Stomach (tissue), 9 donors: ENCODE measurements around the gene SUSD6. TPM values are rescaled to one million over a fixed set of nuclear protein-coding genes. Genes with fewer than 3 reads are reported as not detected.
"Not testable (repeated sequence)": the region's sequence is repeated elsewhere in the genome, so short reads cannot be mapped to it uniquely, and the experiment has no call there.

Experiments used
- DNase-seq, 2 donors: peaks; one replicate each; pipeline versions ENCODE4 v3.0.0 to v3.0.0-alpha.2; 2013 to 2019
- H3K27ac ChIP-seq, 5 donors: fragments of 200-600 bp in 4 of 5; sonication (generic) in 4 of 5; one replicate each; pipeline ENCODE4 v1.5.1; 2013 to 2019; ENCODE audit warnings: mild to moderate bottlenecking in 1 of 5, moderate library complexity in 1 of 5
- H3K27me3 ChIP-seq, 3 donors: fragments of 200-600 bp; sonication (generic); one replicate each; pipeline ENCODE4 v1.5.1; 2017 to 2019; ENCODE audit warnings: mixed run types in 1 of 3
- H3K36me3 ChIP-seq, 4 donors: fragments of 200-600 bp; sonication (generic); 1 replicate in 3 of 4; 2 replicates in 1 of 4; pipeline ENCODE4 v1.5.1; 2016 to 2019
- H3K4me1 ChIP-seq, 4 donors: fragments of 200-600 bp; sonication (generic); one replicate each; pipeline ENCODE4 v1.5.1; 2016 to 2019
- H3K4me3 ChIP-seq, 4 donors: fragments of 200-600 bp; sonication (generic) in 3 of 4; one replicate each; pipeline ENCODE4 v1.5.1; 2016 to 2019; ENCODE audit warnings: mild to moderate bottlenecking in 1 of 4
- H3K9me3 ChIP-seq, 4 donors: fragments of 200-600 bp; sonication (generic); one replicate each; pipeline ENCODE4 v1.5.1; 2016 to 2019
- CTCF ChIP-seq, 7 experiments: fragments of 450-650 bp in 4 of 7; fragments of 200-600 bp in 3 of 7; sonication (generic) in 3 of 7; IDR thresholded peaks; one replicate each; pipeline ENCODE4 v1.5.1; 2016 to 2019; ENCODE audit warnings: antibody characterized with exemption in 7 of 7, control low read depth in 2 of 7, mild to moderate bottlenecking in 1 of 7
- EP300 ChIP-seq: sonication (generic); formaldehyde crosslinking; IDR thresholded peaks from one replicate; pipeline ENCODE4 v1.6.1; 2017; ENCODE audit warnings: antibody characterized with exemption
- POLR2A ChIP-seq, 4 donors: fragments of 450-650 bp; IDR thresholded peaks; one replicate each; pipeline ENCODE4 v1.6.1; 2016; ENCODE audit warnings: antibody characterized with exemption in 4 of 4, control low read depth in 2 of 4, mild to moderate bottlenecking in 1 of 4, moderate library complexity in 1 of 4
- POLR2AphosphoS5 ChIP-seq, 3 donors: sonication (generic); formaldehyde crosslinking; IDR thresholded peaks; one replicate each; pipeline ENCODE4 v1.6.1; 2016; ENCODE audit warnings: antibody characterized with exemption in 3 of 3
- WGBS, 5 donors: extraction: QIAGEN DNeasy Blood & Tissue Kit in 3 of 5; methylation state at CpG; one replicate each; pipeline versions ENCODE4 v1.1.5 to v1.1.7; 2013 to 2018; 5-methylcytosine and 5-hydroxymethylcytosine counted together
- intact Hi-C: fragments of 100-400 bp; cut with DNase I; formaldehyde crosslinking; loops from one replicate; pipeline ENCODE4 v1.15.1; 2023; ENCODE audit warnings: low total_unique reads
- polyA plus RNA-seq, 3 donors: library from polyadenylated mRNA; stranded (reverse); fragments of 200-250 nt; gene quantifications; one replicate each; pipeline ENCODE4 v1.2.3, GENCODE V29; 2013
- total RNA-seq, 5 donors: library from RNA; depleted of rRNA; stranded (reverse); fragments of >200 nt; gene quantifications; one replicate each; pipeline versions ENCODE4 v1.1.0 to v1.2.3, GENCODE V29; 2014 to 2016
- donor health status: healthy with polysubstance abuse.
- donor health status: Bipolar disorder and iron deficiency.
- donor health status: healthy.

SUSD6 gene
- total and polyA plus RNA-seq, 8 donors, result 4.9 to 39.0 (median 24.7) TPM

DNA sequence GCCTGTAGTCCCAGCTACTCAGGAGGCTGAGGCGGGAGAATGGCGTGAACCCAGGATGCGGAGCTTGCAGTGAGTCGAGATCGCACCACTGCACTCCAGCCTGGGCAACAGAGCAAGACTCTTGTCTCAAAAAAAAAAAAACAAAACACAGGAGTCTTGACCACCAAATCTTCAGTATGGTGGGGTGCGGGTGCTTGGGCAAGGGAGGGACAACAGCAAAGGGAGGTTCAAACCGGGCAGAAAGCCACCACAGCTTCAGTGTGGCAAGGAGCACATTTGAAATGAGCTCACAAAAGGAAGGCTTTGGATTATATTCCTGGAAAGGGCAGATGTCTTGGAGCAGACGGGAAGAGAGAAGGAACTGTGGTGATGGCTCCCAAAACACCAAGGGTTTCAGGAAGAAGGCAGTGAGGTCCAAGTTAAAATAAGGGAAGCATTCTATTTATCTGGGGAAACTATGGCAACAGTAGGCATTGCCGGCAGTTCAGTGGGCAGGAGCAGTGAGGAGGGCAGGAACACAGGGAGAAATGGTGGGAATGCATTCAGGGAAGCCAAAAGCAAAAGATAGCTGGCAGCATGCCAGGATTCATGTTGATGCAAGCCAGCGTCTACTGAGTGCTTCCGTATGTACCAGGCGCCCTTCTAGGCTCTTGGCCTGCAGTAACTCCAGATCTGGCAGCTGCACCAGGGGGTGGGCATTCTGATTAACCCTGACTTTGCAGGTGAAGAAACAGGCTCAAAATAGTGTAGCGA, 104.5 kb downstream of the SUSD6 start:
- intact Hi-C loops, result no loop called here
- Histone ChIP-seq H3K27ac (peak overlapping the region in 4 of 5 donors; percentile 49 to 71 (median 66)), H3K27me3 (no peaks in the 10 kb centered on the region), H3K4me1 (peaks cover 48 to 86% (median 73%) of the 10 kb centered on the region in 4 donors), H3K9me3 (no peaks in the 10 kb centered on the region), H3K36me3 (peaks cover 0 to 20% (median 11%) of the 10 kb centered on the region in 4 donors), H3K4me3 (no peak overlapping the region)
- peak; percentile 73 to 92 for DNase-seq
- WGBS, 5 donors, result 53 to 66% (median 63%) methylated on average over 13 of the region's 13 CpGs
- TF ChIP-seq CTCF (IDR thresholded peaks at IDR 0.05), result no peak
- peak; percentile 50 to 58 (median 53) for TF ChIP-seq POLR2AphosphoS5 (IDR thresholded peaks at IDR 0.05)
- TF ChIP-seq EP300, result peak; percentile 12
- TF ChIP-seq POLR2A (IDR thresholded peaks at IDR 0.05), result no peak

- H3K9me3 ChIP-seq, result no peaks in the 10 kb centered on the region
- no peaks in the 10 kb centered on the region for H3K27me3 ChIP-seq
- WGBS, 5 donors, result 63 to 78% (median 71%) methylated on average over 5 of the region's 5 CpGs
- H3K36me3 ChIP-seq, result peaks cover 0 to 12% (median 5%) of the 10 kb centered on the region in 4 donors
- H3K4me1 ChIP-seq, result peaks cover 43 to 79% (median 65%) of the 10 kb centered on the region in 4 donors
- TF ChIP-seq CTCF (IDR thresholded peaks at IDR 0.05), result no peak
- no peak for TF ChIP-seq EP300
- no peak for TF ChIP-seq POLR2A (IDR thresholded peaks at IDR 0.05)
- no peak for TF ChIP-seq POLR2AphosphoS5 (IDR thresholded peaks at IDR 0.05)
- DNase-seq, result no peak
- peak overlapping the region; percentile 15 to 71 (median 66) for H3K27ac ChIP-seq
- intact Hi-C loops, result no loop called here
- no peak overlapping the region for H3K4me3 ChIP-seq
Measured at GRCh38 chr14:69716478-69717187, 105.2 kb downstream of the SUSD6 start.

GRCh38 chr14:69718614-69719013, 107.2 kb downstream of the SUSD6 start:
- intact Hi-C loops, H3K4me3 ChIP-seq, H3K27me3 ChIP-seq, H3K9me3 ChIP-seq, H3K36me3 ChIP-seq, DNase-seq: not testable (repeated sequence)
- peaks cover 24 to 59% (median 45%) of the 10 kb centered on the region in 4 donors for H3K4me1 ChIP-seq
- H3K27ac ChIP-seq, result peak overlapping the region in 3 of 5 donors; percentile 39 to 76 (median 64)
- WGBS, 5 donors, result 78 to 89% (median 87%) methylated on average over 2 of the region's 2 CpGs

DNA sequence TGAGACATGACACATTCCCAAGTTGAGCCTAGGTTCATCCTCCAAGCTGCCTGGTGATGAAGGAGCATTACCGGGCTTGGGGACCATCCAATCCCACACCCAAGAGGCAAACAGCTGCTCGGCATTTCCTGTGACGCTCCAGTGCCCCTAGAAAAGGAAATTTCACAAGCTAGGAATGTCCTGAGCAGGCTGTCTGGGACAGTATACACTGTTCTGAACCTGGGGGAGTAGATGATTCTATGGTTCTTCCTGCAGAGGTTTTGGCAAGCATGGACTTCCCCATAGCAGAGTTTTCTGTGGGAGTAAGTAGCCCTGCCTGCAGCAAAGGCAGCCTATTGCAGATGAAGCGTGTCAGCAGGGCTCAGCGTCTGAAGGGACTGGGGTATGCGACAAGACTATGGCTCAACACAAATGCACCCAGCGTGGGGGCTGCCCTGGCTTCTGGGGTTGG, 108.1 kb downstream of the SUSD6 start:
- DNase-seq, result peak in 1 of 2 donors; percentile 56
- peak overlapping the region in 4 of 5 donors; percentile 39 to 76 (median 62) for H3K27ac ChIP-seq
- H3K4me3 ChIP-seq, result no peak overlapping the region
- H3K9me3 ChIP-seq, result no peaks in the 10 kb centered on the region
- intact Hi-C loops, result no loop called here
- no peaks in the 10 kb centered on the region for H3K27me3 ChIP-seq
- H3K4me1 ChIP-seq, result peaks cover 20 to 50% (median 36%) of the 10 kb centered on the region in 4 donors
- TF ChIP-seq POLR2AphosphoS5 (IDR thresholded peaks at IDR 0.05) (peak; percentile 7 to 58 (median 34)), CTCF (IDR thresholded peaks at IDR 0.05) (no peak), EP300 (peak; percentile 8), POLR2A (IDR thresholded peaks at IDR 0.05) (no peak)
- H3K36me3 ChIP-seq, result peaks cover 0 to 2% (median 1%) of the 10 kb centered on the region in 4 donors
- WGBS, 5 donors, result 53 to 77% (median 58%) methylated on average over 7 of the region's 7 CpGs
